Measurements from ENCODE around the gene RAD21L1.

DNA sequence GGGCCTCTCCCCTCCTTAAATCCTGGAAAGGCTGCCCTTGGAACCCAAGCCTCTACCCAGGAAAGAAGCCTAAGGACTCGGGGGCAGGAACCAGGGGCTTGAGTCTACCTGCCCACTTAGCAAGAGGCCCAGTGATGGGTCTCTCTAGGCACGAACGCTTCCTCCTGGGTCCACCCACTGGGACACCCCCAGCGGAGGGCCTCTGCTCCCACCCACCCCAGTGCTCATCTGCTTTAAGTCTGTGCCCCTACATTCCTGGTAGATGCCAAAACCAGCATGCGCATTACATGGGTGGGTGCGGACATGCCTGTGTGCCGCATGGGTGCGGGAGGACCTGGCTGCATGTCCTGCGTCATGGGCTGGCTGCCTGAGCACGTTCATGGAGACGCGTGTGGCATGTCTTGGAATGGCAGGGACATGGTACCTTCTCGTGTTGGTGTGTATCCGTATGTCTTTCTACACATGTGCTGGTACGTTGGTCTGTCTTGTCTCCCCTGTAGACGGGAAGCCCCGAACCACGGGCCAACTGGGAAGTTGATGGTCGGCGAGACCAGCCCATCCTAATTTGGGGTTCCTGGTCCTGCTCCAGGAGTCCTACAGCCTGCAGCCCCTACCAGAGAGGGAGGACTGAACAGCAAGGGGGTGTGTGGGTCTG is 69.6 kb downstream of the RAD21L1 start:
- TF ChIP-seq, protein P1, sequence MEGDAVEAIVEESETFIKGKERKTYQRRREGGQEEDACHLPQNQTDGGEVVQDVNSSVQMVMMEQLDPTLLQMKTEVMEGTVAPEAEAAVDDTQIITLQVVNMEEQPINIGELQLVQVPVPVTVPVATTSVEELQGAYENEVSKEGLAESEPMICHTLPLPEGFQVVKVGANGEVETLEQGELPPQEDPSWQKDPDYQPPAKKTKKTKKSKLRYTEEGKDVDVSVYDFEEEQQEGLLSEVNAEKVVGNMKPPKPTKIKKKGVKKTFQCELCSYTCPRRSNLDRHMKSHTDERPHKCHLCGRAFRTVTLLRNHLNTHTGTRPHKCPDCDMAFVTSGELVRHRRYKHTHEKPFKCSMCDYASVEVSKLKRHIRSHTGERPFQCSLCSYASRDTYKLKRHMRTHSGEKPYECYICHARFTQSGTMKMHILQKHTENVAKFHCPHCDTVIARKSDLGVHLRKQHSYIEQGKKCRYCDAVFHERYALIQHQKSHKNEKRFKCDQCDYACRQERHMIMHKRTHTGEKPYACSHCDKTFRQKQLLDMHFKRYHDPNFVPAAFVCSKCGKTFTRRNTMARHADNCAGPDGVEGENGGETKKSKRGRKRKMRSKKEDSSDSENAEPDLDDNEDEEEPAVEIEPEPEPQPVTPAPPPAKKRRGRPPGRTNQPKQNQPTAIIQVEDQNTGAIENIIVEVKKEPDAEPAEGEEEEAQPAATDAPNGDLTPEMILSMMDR (IDR thresholded peaks at IDR 0.05; ENCODE audit: low read depth, low read length, missing input control): no peak
- no peak for TF ChIP-seq EGR1 (IDR thresholded peaks at IDR 0.05; ENCODE audit: low read depth in 2 of 2)
- TF ChIP-seq, protein P2, sequence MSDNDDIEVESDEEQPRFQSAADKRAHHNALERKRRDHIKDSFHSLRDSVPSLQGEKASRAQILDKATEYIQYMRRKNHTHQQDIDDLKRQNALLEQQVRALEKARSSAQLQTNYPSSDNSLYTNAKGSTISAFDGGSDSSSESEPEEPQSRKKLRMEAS (IDR thresholded peaks at IDR 0.05): no peak

All from liver (tissue), 3 donors.